DND-41 (cell line): ENCODE measurements around the gene C10orf88.

Source experiments
- EZH2 ChIP-seq: IDR thresholded peaks from 3 replicates; pipeline ENCODE4 v1.6.1; 2012; ENCODE audit warnings: borderline replicate concordance, low read depth, mild to moderate bottlenecking, moderate library complexity, low read length, inconsistent platforms; ENCODE audit not compliant: severe bottlenecking
- TF ChIP-seq, protein P1 (sequence below): IDR thresholded peaks from 2 replicates; pipeline ENCODE4 v1.5.1; 2012; ENCODE audit warnings: borderline replicate concordance, low read length, moderate library complexity, mild to moderate bottlenecking; ENCODE audit not compliant: poor library complexity, severe bottlenecking; ENCODE audit errors: extremely low read depth

DNA sequence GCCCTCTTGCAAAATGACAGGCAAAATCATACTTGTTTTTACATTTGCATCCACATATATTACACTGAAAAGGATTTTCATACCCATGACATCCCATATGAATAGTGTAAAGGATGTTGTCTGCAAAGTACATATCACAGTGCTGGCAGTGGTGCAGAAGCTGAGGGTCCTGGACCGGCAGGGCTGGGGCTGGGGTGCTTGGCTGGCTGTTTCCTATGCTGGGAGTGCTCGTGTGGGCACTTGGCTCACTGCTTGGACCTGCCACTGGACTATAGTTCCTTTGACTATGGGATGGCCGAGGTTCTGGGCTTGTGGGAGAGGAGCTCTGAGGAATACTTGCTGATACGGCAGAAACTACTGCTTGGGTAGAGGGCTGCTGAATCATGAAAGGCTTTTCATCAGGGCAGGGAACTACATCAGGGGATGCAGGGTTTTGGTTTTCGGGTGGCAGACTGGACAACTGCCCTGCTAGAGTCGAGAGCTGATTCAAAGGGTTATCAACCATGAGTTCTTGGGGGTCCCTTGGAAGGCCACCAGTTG, 39.8 kb upstream of the C10orf88 start:
- TF ChIP-seq, protein P1, sequence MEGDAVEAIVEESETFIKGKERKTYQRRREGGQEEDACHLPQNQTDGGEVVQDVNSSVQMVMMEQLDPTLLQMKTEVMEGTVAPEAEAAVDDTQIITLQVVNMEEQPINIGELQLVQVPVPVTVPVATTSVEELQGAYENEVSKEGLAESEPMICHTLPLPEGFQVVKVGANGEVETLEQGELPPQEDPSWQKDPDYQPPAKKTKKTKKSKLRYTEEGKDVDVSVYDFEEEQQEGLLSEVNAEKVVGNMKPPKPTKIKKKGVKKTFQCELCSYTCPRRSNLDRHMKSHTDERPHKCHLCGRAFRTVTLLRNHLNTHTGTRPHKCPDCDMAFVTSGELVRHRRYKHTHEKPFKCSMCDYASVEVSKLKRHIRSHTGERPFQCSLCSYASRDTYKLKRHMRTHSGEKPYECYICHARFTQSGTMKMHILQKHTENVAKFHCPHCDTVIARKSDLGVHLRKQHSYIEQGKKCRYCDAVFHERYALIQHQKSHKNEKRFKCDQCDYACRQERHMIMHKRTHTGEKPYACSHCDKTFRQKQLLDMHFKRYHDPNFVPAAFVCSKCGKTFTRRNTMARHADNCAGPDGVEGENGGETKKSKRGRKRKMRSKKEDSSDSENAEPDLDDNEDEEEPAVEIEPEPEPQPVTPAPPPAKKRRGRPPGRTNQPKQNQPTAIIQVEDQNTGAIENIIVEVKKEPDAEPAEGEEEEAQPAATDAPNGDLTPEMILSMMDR = no peak
- no peak for TF ChIP-seq EZH2
